ENCODE results near the gene PINLYP. TPM values are rescaled to one million over a fixed set of nuclear protein-coding genes. Genes with fewer than 3 reads are reported as not detected.

PINLYP gene
- total and polyA plus RNA-seq, 2 of the 13 experiments (the other 11 are each of a cell fraction or from before 2014, with no cell fraction given) = 0.21 to 0.24 TPM

DNA sequence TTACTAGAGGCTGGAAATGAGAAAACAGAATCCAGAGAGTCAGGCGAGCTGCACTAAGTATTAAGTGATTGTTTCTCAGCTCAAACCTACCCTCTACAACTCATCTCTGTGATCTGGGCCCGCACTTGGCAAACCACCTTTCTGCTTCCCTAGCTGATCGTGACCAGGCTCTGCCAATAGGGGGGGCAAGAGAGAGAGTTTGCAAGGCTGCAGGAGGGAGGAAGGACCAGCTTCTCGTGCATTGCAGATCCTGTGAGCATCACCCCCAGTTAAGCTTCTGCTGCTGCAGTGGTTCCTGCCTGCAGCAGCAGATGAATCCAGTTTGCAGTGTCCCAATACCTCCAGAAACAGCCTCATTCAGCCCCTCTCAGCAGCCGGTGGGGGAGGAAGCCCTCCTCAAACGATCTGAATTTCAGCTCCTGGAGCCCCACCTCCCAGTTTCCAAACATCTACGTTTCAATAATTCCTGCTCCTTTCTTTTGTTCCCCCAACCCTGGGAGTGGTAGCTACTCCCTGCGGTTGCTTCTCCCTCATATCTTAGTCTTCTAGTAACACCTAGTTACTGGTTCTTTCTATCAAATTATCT lies 20.3 kb upstream of the PINLYP start (continued):
- TF ChIP-seq ZNF263 (CRISPR knock-in tag; IDR thresholded peaks at IDR 0.05) (peak; percentile 72; the same call in 1 of the 2 replicates), HIVEP1 (CRISPR knock-in tag; IDR thresholded peaks at IDR 0.05) (no peak), RARG (CRISPR knock-in tag; IDR thresholded peaks at IDR 0.05; ENCODE audit: low read depth) (no peak), RBAK (CRISPR knock-in tag; IDR thresholded peaks at IDR 0.05) (no peak), ZNF788 (CRISPR knock-in tag; IDR thresholded peaks at IDR 0.05; ENCODE audit: borderline replicate concordance) (no peak), STAG1 (CRISPR knock-in tag; IDR thresholded peaks at IDR 0.05) (peak; percentile 78), ZNF335 (CRISPR knock-in tag; IDR thresholded peaks at IDR 0.05) (0 out of 2 replicates have a peak, but pooled peaks have one; percentile 35), ZSCAN22 (CRISPR knock-in tag; IDR thresholded peaks at IDR 0.05) (no peak), TEAD3 (CRISPR knock-in tag; optimal IDR thresholded peaks at IDR 0.05; ENCODE audit: borderline replicate concordance) (peak; percentile 9), ZNF350 (CRISPR knock-in tag; IDR thresholded peaks at IDR 0.05; ENCODE audit: borderline replicate concordance, low read depth) (no peak), ZNF570 (CRISPR knock-in tag; IDR thresholded peaks at IDR 0.05; ENCODE audit: borderline replicate concordance) (no peak), KDM1A (CRISPR knock-in tag; IDR thresholded peaks at IDR 0.05) (no peak), ZNF605 (CRISPR knock-in tag; IDR thresholded peaks at IDR 0.05) (no peak), XRCC5 (optimal IDR thresholded peaks at IDR 0.05; ENCODE audit: low read length) (peak; percentile 79)
- TF ChIP-seq, protein P1, sequence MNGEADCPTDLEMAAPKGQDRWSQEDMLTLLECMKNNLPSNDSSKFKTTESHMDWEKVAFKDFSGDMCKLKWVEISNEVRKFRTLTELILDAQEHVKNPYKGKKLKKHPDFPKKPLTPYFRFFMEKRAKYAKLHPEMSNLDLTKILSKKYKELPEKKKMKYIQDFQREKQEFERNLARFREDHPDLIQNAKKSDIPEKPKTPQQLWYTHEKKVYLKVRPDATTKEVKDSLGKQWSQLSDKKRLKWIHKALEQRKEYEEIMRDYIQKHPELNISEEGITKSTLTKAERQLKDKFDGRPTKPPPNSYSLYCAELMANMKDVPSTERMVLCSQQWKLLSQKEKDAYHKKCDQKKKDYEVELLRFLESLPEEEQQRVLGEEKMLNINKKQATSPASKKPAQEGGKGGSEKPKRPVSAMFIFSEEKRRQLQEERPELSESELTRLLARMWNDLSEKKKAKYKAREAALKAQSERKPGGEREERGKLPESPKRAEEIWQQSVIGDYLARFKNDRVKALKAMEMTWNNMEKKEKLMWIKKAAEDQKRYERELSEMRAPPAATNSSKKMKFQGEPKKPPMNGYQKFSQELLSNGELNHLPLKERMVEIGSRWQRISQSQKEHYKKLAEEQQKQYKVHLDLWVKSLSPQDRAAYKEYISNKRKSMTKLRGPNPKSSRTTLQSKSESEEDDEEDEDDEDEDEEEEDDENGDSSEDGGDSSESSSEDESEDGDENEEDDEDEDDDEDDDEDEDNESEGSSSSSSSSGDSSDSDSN (CRISPR knock-in tag; IDR thresholded peaks at IDR 0.05) = no peak
- TF ChIP-seq, protein P2, sequence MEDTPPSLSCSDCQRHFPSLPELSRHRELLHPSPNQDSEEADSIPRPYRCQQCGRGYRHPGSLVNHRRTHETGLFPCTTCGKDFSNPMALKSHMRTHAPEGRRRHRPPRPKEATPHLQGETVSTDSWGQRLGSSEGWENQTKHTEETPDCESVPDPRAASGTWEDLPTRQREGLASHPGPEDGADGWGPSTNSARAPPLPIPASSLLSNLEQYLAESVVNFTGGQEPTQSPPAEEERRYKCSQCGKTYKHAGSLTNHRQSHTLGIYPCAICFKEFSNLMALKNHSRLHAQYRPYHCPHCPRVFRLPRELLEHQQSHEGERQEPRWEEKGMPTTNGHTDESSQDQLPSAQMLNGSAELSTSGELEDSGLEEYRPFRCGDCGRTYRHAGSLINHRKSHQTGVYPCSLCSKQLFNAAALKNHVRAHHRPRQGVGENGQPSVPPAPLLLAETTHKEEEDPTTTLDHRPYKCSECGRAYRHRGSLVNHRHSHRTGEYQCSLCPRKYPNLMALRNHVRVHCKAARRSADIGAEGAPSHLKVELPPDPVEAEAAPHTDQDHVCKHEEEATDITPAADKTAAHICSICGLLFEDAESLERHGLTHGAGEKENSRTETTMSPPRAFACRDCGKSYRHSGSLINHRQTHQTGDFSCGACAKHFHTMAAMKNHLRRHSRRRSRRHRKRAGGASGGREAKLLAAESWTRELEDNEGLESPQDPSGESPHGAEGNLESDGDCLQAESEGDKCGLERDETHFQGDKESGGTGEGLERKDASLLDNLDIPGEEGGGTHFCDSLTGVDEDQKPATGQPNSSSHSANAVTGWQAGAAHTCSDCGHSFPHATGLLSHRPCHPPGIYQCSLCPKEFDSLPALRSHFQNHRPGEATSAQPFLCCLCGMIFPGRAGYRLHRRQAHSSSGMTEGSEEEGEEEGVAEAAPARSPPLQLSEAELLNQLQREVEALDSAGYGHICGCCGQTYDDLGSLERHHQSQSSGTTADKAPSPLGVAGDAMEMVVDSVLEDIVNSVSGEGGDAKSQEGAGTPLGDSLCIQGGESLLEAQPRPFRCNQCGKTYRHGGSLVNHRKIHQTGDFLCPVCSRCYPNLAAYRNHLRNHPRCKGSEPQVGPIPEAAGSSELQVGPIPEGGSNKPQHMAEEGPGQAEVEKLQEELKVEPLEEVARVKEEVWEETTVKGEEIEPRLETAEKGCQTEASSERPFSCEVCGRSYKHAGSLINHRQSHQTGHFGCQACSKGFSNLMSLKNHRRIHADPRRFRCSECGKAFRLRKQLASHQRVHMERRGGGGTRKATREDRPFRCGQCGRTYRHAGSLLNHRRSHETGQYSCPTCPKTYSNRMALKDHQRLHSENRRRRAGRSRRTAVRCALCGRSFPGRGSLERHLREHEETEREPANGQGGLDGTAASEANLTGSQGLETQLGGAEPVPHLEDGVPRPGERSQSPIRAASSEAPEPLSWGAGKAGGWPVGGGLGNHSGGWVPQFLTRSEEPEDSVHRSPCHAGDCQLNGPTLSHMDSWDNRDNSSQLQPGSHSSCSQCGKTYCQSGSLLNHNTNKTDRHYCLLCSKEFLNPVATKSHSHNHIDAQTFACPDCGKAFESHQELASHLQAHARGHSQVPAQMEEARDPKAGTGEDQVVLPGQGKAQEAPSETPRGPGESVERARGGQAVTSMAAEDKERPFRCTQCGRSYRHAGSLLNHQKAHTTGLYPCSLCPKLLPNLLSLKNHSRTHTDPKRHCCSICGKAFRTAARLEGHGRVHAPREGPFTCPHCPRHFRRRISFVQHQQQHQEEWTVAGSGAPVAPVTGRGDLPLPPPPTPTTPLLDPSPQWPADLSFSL (CRISPR knock-in tag; IDR thresholded peaks at IDR 0.05) = no peak
- TF ChIP-seq, protein P3, sequence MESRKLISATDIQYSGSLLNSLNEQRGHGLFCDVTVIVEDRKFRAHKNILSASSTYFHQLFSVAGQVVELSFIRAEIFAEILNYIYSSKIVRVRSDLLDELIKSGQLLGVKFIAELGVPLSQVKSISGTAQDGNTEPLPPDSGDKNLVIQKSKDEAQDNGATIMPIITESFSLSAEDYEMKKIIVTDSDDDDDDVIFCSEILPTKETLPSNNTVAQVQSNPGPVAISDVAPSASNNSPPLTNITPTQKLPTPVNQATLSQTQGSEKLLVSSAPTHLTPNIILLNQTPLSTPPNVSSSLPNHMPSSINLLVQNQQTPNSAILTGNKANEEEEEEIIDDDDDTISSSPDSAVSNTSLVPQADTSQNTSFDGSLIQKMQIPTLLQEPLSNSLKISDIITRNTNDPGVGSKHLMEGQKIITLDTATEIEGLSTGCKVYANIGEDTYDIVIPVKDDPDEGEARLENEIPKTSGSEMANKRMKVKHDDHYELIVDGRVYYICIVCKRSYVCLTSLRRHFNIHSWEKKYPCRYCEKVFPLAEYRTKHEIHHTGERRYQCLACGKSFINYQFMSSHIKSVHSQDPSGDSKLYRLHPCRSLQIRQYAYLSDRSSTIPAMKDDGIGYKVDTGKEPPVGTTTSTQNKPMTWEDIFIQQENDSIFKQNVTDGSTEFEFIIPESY (CRISPR knock-in tag; IDR thresholded peaks at IDR 0.05) = 0 out of 2 replicates have a peak, but pooled peaks have one; percentile 13
- TF ChIP-seq, protein P4, sequence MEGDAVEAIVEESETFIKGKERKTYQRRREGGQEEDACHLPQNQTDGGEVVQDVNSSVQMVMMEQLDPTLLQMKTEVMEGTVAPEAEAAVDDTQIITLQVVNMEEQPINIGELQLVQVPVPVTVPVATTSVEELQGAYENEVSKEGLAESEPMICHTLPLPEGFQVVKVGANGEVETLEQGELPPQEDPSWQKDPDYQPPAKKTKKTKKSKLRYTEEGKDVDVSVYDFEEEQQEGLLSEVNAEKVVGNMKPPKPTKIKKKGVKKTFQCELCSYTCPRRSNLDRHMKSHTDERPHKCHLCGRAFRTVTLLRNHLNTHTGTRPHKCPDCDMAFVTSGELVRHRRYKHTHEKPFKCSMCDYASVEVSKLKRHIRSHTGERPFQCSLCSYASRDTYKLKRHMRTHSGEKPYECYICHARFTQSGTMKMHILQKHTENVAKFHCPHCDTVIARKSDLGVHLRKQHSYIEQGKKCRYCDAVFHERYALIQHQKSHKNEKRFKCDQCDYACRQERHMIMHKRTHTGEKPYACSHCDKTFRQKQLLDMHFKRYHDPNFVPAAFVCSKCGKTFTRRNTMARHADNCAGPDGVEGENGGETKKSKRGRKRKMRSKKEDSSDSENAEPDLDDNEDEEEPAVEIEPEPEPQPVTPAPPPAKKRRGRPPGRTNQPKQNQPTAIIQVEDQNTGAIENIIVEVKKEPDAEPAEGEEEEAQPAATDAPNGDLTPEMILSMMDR (CRISPR knock-in tag; IDR thresholded peaks at IDR 0.05) = peak; percentile 84

Measured in HepG2 (cell line).